SK-N-SH treated with all-trans-retinoic acid at 6 μM for 48 hours (cell line): ENCODE measurements around the gene CFAP90.

Experiments used
- ATAC-seq: fragments of 200-7000 bp; cut with Tn5 transposase; 3 replicates; pipeline ENCODE4 v1.9.1; 2020; ENCODE audit warnings: mild to moderate bottlenecking, moderate library complexity
- BACH2 ChIP-seq: fragments of 250-450 bp; sonication (Bioruptor Pico); IDR thresholded peaks from 2 replicates; pipeline ENCODE4 v1.9.0; 2021; ENCODE audit warnings: mild to moderate bottlenecking, borderline replicate concordance
- CREB5 ChIP-seq: fragments of 250-450 bp; sonication (Bioruptor Pico); IDR thresholded peaks from 2 replicates; pipeline ENCODE4 v1.5.1; 2020; ENCODE audit warnings: low read depth, mild to moderate bottlenecking, moderate library complexity
- CSDC2 ChIP-seq: fragments of 250-450 bp; sonication (Bioruptor Pico); IDR thresholded peaks from 2 replicates; pipeline ENCODE4 v1.5.0; 2020; ENCODE audit warnings: mild to moderate bottlenecking, moderate library complexity
- CSRNP3 ChIP-seq: fragments of 250-450 bp; sonication (Bioruptor Pico); IDR thresholded peaks from 2 replicates; pipeline ENCODE4 v1.5.1; 2021; ENCODE audit warnings: mild to moderate bottlenecking, moderate library complexity
- ESRRG ChIP-seq: fragments of 250-450 bp; sonication (Bioruptor Pico); IDR thresholded peaks from 2 replicates; pipeline ENCODE4 v1.6.1; 2021; ENCODE audit warnings: mild to moderate bottlenecking
- GLIS3 ChIP-seq: fragments of 250-450 bp; sonication (Bioruptor Pico); IDR thresholded peaks from 2 replicates; pipeline ENCODE4 v1.5.0; 2020; ENCODE audit warnings: mild to moderate bottlenecking, moderate library complexity
- ISL1 ChIP-seq: fragments of 250-450 bp; sonication (Bioruptor Pico); IDR thresholded peaks from 2 replicates; pipeline ENCODE4 v2.1.2; 2022; ENCODE audit warnings: mild to moderate bottlenecking, moderate library complexity
- OSR1 ChIP-seq: fragments of 250-450 bp; sonication (Bioruptor Pico); IDR thresholded peaks from 2 replicates; pipeline ENCODE4 v1.8.0; 2022; ENCODE audit warnings: moderate library complexity, mild to moderate bottlenecking, inconsistent platforms
- PATZ1 ChIP-seq: fragments of 250-450 bp; sonication (Bioruptor Pico); IDR thresholded peaks from 2 replicates; pipeline ENCODE4 v1.8.0; 2020; ENCODE audit warnings: mild to moderate bottlenecking, moderate library complexity, borderline replicate concordance
- POU6F1 ChIP-seq: fragments of 250-450 bp; sonication (Bioruptor Pico); IDR thresholded peaks from 2 replicates; pipeline ENCODE4 v1.8.0; 2021; ENCODE audit warnings: low read depth, mild to moderate bottlenecking, moderate library complexity, borderline replicate concordance
- PPARA ChIP-seq: fragments of 250-450 bp; sonication (Bioruptor Pico); IDR thresholded peaks from 2 replicates; pipeline ENCODE4 v1.5.0; 2020; ENCODE audit warnings: mild to moderate bottlenecking, borderline replicate concordance
- RARB ChIP-seq: fragments of 250-450 bp; sonication (Bioruptor Pico); IDR thresholded peaks from 2 replicates; pipeline ENCODE4 v1.8.0; 2021; ENCODE audit warnings: mild to moderate bottlenecking, moderate library complexity
- SNAI2 ChIP-seq: fragments of 250-450 bp; sonication (Bioruptor Pico); IDR thresholded peaks from 2 replicates; pipeline ENCODE4 v1.5.0; 2020; ENCODE audit warnings: mild to moderate bottlenecking, moderate library complexity
- TCF4 ChIP-seq: fragments of 250-450 bp; sonication (Bioruptor Pico); IDR thresholded peaks from 2 replicates; pipeline ENCODE4 v1.8.0; 2021; ENCODE audit warnings: mild to moderate bottlenecking, moderate library complexity, borderline replicate concordance
- TOX ChIP-seq: fragments of 250-450 bp; sonication (Bioruptor Pico); IDR thresholded peaks from 2 replicates; pipeline ENCODE4 v1.8.0; 2021; ENCODE audit warnings: mild to moderate bottlenecking, moderate library complexity, borderline replicate concordance
- TSHZ2 ChIP-seq: fragments of 250-450 bp; sonication (Bioruptor Pico); IDR thresholded peaks from 2 replicates; pipeline ENCODE4 v1.5.0; 2020; ENCODE audit warnings: mild to moderate bottlenecking, moderate library complexity
- ZC3H10 ChIP-seq: fragments of 250-450 bp; sonication (Bioruptor Pico); IDR thresholded peaks from 2 replicates; pipeline ENCODE4 v1.5.1; 2021; ENCODE audit warnings: mild to moderate bottlenecking, moderate library complexity
- ZFP3 ChIP-seq: fragments of 250-450 bp; sonication (Bioruptor Pico); IDR thresholded peaks from 2 replicates; pipeline ENCODE4 v1.5.0; 2020; ENCODE audit warnings: mild to moderate bottlenecking, moderate library complexity
- ZFP30 ChIP-seq: fragments of 450-650 bp; formaldehyde crosslinking; IDR thresholded peaks from 2 replicates; pipeline ENCODE4 v1.5.0; 2022; ENCODE audit warnings: mild to moderate bottlenecking, moderate library complexity
- ZNF565 ChIP-seq: fragments of 450-650 bp; formaldehyde crosslinking; conservative IDR thresholded peaks from 2 replicates; pipeline ENCODE4 v1.5.0; 2020; ENCODE audit warnings: low read depth, mild to moderate bottlenecking, moderate library complexity
- ZNF70 ChIP-seq: fragments of 450-650 bp; formaldehyde crosslinking; IDR thresholded peaks from 2 replicates; pipeline ENCODE4 v1.5.0; 2020; ENCODE audit warnings: mild to moderate bottlenecking, moderate library complexity
- ZNF8 ChIP-seq: fragments of 450-650 bp; formaldehyde crosslinking; IDR thresholded peaks from 2 replicates; pipeline ENCODE4 v1.5.0; 2020; ENCODE audit warnings: mild to moderate bottlenecking, moderate library complexity

The CFAP90 gene

GRCh38 chr5:7803937-7804336, 47.0 kb downstream of the CFAP90 start:
- ATAC-seq, result no peak
- TF ChIP-seq TCF4 (no peak), GLIS3 (no peak), SNAI2 (no peak), TSHZ2 (CRISPR knock-in tag) (no peak), ZFP30 (CRISPR knock-in tag) (no peak), CREB5 (CRISPR knock-in tag) (no peak), ESRRG (CRISPR knock-in tag) (no peak), OSR1 (CRISPR knock-in tag) (no peak), RARB (CRISPR knock-in tag) (no peak), ISL1 (no peak), ZNF70 (no peak), TOX (CRISPR knock-in tag) (no peak), ZNF565 (CRISPR knock-in tag) (no peak), BACH2 (no peak), PPARA (CRISPR knock-in tag) (no peak), CSRNP3 (CRISPR knock-in tag) (no peak), ZC3H10 (CRISPR knock-in tag) (no peak), ZFP3 (CRISPR knock-in tag) (no peak), CSDC2 (CRISPR knock-in tag) (no peak)

- TF ChIP-seq RARB (CRISPR knock-in tag) (no peak), PATZ1 (no peak)
- TF ChIP-seq, all 23 proteins: peak for 0
- ATAC-seq, result no peak
These were observed 48.1 kb downstream of the CFAP90 start for GRCh38 chr5:7802855-7803254.

GRCh38 chr5:7801891-7802614, 48.9 kb downstream of the CFAP90 start:
- ATAC-seq, result no peak
- TF ChIP-seq ZC3H10 (CRISPR knock-in tag) (no peak), POU6F1 (CRISPR knock-in tag) (no peak), CREB5 (CRISPR knock-in tag) (no peak), BACH2 (no peak), SNAI2 (no peak), TOX (CRISPR knock-in tag) (no peak), OSR1 (CRISPR knock-in tag) (no peak), ZNF8 (CRISPR knock-in tag) (no peak), GLIS3 (no peak), RARB (CRISPR knock-in tag) (no peak), CSRNP3 (CRISPR knock-in tag) (no peak), PPARA (CRISPR knock-in tag) (no peak), PATZ1 (no peak), ZFP3 (CRISPR knock-in tag) (no peak)
